Neural cell (in vitro differentiated cells): ENCODE results near the gene RPGRIP1L.

Experiments used
- EP300 ChIP-seq: fragments of 450-650 bp; conservative IDR thresholded peaks from 2 replicates; pipeline ENCODE4 v1.6.1; 2014; ENCODE audit warnings: antibody characterized with exemption, mild to moderate bottlenecking, moderate library complexity; ENCODE audit not compliant: poor library complexity, severe bottlenecking
- POLR2AphosphoS5 ChIP-seq: IDR thresholded peaks from 2 replicates; pipeline ENCODE4 v1.6.1; 2012
- TF ChIP-seq, protein P1 (sequence below): fragments of 450-650 bp; IDR thresholded peaks from 2 replicates; pipeline ENCODE4 v1.5.1; 2014; ENCODE audit warnings: antibody characterized with exemption, mild to moderate bottlenecking, moderate library complexity; ENCODE audit not compliant: poor library complexity, severe bottlenecking

DNA sequence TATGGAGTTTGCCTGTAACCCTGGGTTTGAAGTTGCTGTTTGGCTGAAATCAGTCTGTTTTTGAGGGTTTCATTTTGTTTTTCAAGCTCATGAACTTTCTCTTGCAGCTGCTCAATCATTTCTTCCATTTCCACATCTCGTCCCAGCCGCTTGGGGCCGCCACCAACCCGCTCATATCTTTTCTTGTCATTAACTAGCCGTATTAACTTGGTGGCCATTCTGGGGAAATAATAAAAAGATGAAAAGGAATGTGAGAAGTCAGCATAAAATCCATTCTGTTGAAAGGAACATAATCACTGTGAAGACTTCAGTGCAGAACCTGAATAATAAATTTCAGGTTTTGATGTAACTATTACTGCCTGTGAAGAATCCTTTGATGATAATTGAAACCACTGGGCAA, 11.5 kb downstream of the RPGRIP1L start:
- TF ChIP-seq, protein P1, sequence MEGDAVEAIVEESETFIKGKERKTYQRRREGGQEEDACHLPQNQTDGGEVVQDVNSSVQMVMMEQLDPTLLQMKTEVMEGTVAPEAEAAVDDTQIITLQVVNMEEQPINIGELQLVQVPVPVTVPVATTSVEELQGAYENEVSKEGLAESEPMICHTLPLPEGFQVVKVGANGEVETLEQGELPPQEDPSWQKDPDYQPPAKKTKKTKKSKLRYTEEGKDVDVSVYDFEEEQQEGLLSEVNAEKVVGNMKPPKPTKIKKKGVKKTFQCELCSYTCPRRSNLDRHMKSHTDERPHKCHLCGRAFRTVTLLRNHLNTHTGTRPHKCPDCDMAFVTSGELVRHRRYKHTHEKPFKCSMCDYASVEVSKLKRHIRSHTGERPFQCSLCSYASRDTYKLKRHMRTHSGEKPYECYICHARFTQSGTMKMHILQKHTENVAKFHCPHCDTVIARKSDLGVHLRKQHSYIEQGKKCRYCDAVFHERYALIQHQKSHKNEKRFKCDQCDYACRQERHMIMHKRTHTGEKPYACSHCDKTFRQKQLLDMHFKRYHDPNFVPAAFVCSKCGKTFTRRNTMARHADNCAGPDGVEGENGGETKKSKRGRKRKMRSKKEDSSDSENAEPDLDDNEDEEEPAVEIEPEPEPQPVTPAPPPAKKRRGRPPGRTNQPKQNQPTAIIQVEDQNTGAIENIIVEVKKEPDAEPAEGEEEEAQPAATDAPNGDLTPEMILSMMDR = peak; percentile 23
- TF ChIP-seq EP300 (no peak), POLR2AphosphoS5 (no peak)
